Measurements from ENCODE around the gene KIAA1217. TPM values are rescaled to one million over a fixed set of nuclear protein-coding genes. Genes with fewer than 3 reads are reported as not detected.

Gene KIAA1217
- total RNA-seq, 1 donor from 2014 or later = 73.2 TPM

GRCh38 chr10:24453404-24453830 lies 244.5 kb downstream of the KIAA1217 start:
- no peak for DNase-seq (ENCODE audit: extremely low spot score, unreplicated experiment)
- TF ChIP-seq, protein P1, sequence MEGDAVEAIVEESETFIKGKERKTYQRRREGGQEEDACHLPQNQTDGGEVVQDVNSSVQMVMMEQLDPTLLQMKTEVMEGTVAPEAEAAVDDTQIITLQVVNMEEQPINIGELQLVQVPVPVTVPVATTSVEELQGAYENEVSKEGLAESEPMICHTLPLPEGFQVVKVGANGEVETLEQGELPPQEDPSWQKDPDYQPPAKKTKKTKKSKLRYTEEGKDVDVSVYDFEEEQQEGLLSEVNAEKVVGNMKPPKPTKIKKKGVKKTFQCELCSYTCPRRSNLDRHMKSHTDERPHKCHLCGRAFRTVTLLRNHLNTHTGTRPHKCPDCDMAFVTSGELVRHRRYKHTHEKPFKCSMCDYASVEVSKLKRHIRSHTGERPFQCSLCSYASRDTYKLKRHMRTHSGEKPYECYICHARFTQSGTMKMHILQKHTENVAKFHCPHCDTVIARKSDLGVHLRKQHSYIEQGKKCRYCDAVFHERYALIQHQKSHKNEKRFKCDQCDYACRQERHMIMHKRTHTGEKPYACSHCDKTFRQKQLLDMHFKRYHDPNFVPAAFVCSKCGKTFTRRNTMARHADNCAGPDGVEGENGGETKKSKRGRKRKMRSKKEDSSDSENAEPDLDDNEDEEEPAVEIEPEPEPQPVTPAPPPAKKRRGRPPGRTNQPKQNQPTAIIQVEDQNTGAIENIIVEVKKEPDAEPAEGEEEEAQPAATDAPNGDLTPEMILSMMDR (conservative IDR thresholded peaks at IDR 0.05) = no peak
- Mint-ChIP-seq H3K4me1 (ENCODE audit: unreplicated experiment) (peaks cover 42% of the 10 kb centered on the region), H3K9me3 (peaks cover 6% of the 10 kb centered on the region), H3K27ac (no peak overlapping the region), H3K27me3 (no peaks in the 10 kb centered on the region), H3K36me3 (peaks cover 23% of the 10 kb centered on the region), H3K4me3 (no peak overlapping the region)

- Mint-ChIP-seq H3K27ac (no peak overlapping the region), H3K9me3 (peaks cover 7% of the 10 kb centered on the region), H3K27me3 (no peaks in the 10 kb centered on the region), H3K36me3 (peaks cover 25% of the 10 kb centered on the region), H3K4me1 (ENCODE audit: unreplicated experiment) (peaks cover 37% of the 10 kb centered on the region), H3K4me3 (no peak overlapping the region)
- TF ChIP-seq, protein P1 (conservative IDR thresholded peaks at IDR 0.05) = no peak
- DNase-seq (ENCODE audit: extremely low spot score, unreplicated experiment) = no peak
Observed at GRCh38 chr10:24453973-24454372, 245.0 kb downstream of the KIAA1217 start.

GRCh38 chr10:24455447-24455846 lies 246.5 kb downstream of the KIAA1217 start:
- Mint-ChIP-seq H3K36me3 (peaks cover 34% of the 10 kb centered on the region), H3K4me1 (ENCODE audit: unreplicated experiment) (peaks cover 33% of the 10 kb centered on the region), H3K9me3 (peaks cover 7% of the 10 kb centered on the region), H3K4me3 (no peak overlapping the region), H3K27ac (no peak overlapping the region), H3K27me3 (no peaks in the 10 kb centered on the region)
- TF ChIP-seq, protein P1 (conservative IDR thresholded peaks at IDR 0.05) = no peak
- no peak for DNase-seq (ENCODE audit: extremely low spot score, unreplicated experiment)

GRCh38 chr10:24456322-24456721 lies 247.4 kb downstream of the KIAA1217 start:
- no peak for DNase-seq (ENCODE audit: extremely low spot score, unreplicated experiment)
- TF ChIP-seq, protein P1 (conservative IDR thresholded peaks at IDR 0.05) = no peak
- peaks cover 28% of the 10 kb centered on the region for H3K4me1 Mint-ChIP-seq (ENCODE audit: unreplicated experiment)
- no peak overlapping the region for H3K4me3 Mint-ChIP-seq
- H3K27ac Mint-ChIP-seq = peak overlapping the region; percentile 73
- H3K27me3 Mint-ChIP-seq = no peaks in the 10 kb centered on the region
- peaks cover 7% of the 10 kb centered on the region for H3K9me3 Mint-ChIP-seq
- H3K36me3 Mint-ChIP-seq = peaks cover 38% of the 10 kb centered on the region

DNA sequence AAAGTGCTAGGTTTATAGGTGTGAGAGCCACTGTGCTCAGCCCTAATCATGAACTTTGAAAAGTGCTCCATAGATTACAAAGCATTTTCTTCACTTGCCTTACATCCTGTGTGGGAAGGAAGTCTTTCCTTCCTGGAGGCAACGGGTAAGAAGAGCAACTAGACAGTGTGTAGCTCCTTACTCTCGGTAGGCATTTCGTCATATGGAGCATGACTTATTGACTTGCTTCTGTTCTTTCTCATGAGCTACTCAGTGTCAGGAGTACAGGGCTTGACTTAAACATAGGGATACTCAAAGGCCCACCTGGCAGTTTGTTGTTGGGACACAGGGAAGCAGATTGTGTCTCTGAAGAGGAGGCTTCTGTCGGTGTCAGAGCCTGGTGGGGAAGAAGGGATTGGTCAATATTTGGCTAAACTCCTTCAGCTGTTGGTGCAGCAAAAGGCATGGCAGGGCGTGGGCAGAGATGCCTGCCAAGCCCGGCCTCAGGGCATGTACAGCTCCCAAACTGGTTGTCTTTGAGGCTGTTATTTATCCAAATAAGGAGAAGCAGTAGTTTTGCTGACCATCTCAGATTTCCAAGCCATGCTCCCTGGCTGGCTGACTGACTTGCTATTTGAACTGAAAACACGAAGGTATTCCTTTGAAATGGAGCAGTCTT lies 248.9 kb downstream of the KIAA1217 start:
- DNase-seq (ENCODE audit: extremely low spot score, unreplicated experiment) = no peak
- Mint-ChIP-seq H3K4me1 (ENCODE audit: unreplicated experiment) (peaks cover 32% of the 10 kb centered on the region), H3K4me3 (peak overlapping the region; percentile 20), H3K27ac (peak overlapping the region; percentile 93), H3K27me3 (no peaks in the 10 kb centered on the region), H3K36me3 (peaks cover 34% of the 10 kb centered on the region), H3K9me3 (peaks cover 7% of the 10 kb centered on the region)
- TF ChIP-seq, protein P1 (conservative IDR thresholded peaks at IDR 0.05) = no peak
